ENCODE measurements around the gene CYB5RL. TPM values are rescaled to one million over a fixed set of nuclear protein-coding genes. Genes with fewer than 3 reads are reported as not detected.

Gene CYB5RL
- total and polyA plus RNA-seq, 8 donors = 1.2 to 10.7 (median 2.9) TPM

- DNase-seq = no peak
- TF ChIP-seq CTCF (IDR thresholded peaks at IDR 0.05) (no peak), EP300 (IDR thresholded peaks at IDR 0.05) (no peak), POLR2A (IDR thresholded peaks at IDR 0.05) (no peak), POLR2AphosphoS5 (IDR thresholded peaks at IDR 0.05) (no peak)
- Histone ChIP-seq H3K36me3 (peaks cover 38 to 95% (median 90%) of the 10 kb centered on the region in 4 donors), H3K4me3 (no peak overlapping the region), H3K27me3 (no peaks in the 10 kb centered on the region), H3K9me3 (no peaks in the 10 kb centered on the region), H3K27ac (peak overlapping the region in 1 of 5 donors; percentile 15), H3K4me1 (peaks cover 2 to 32% (median 11%) of the 10 kb centered on the region in 4 donors)
- WGBS, 5 donors = 45 to 73% (median 64%) methylated on average over 4 of the region's 4 CpGs
- intact Hi-C loops (cut with DNase I; ENCODE audit: low total_unique reads) = no loop called here
Measured at GRCh38 chr1:54245501-54245900, 45.7 kb upstream of the CYB5RL start.

- intact Hi-C loops (cut with DNase I; ENCODE audit: low total_unique reads) = no loop called here
- 86 to 90% (median 88%) methylated on average over 7 of the region's 7 CpGs for WGBS, 5 donors
- Histone ChIP-seq H3K9me3 (no peaks in the 10 kb centered on the region), H3K4me1 (peaks cover 0 to 23% (median 6%) of the 10 kb centered on the region in 4 donors), H3K27me3 (no peaks in the 10 kb centered on the region), H3K27ac (no peak overlapping the region), H3K4me3 (no peak overlapping the region), H3K36me3 (peaks cover 38 to 95% (median 88%) of the 10 kb centered on the region in 4 donors)
- TF ChIP-seq POLR2AphosphoS5 (IDR thresholded peaks at IDR 0.05) = no peak
- no peak for TF ChIP-seq EP300 (IDR thresholded peaks at IDR 0.05)
- TF ChIP-seq CTCF (IDR thresholded peaks at IDR 0.05) = no peak
- no peak for TF ChIP-seq POLR2A (IDR thresholded peaks at IDR 0.05)
- DNase-seq = no peak
Measured at GRCh38 chr1:54244655-54245054, 44.8 kb upstream of the CYB5RL start.

GRCh38 chr1:54243022-54243421, 43.2 kb upstream of the CYB5RL start:
- DNase-seq = no peak
- 89 to 97% (median 93%) methylated on average over 13 of the region's 13 CpGs for WGBS, 5 donors
- H3K4me1 ChIP-seq = peaks cover 0 to 24% (median 12%) of the 10 kb centered on the region in 4 donors
- intact Hi-C loops (cut with DNase I; ENCODE audit: low total_unique reads) = no loop called here
- no peaks in the 10 kb centered on the region for H3K27me3 ChIP-seq
- H3K36me3 ChIP-seq = peaks cover 55 to 98% (median 92%) of the 10 kb centered on the region in 4 donors
- no peak overlapping the region for H3K4me3 ChIP-seq
- H3K9me3 ChIP-seq = no peaks in the 10 kb centered on the region
- no peak for TF ChIP-seq POLR2A (IDR thresholded peaks at IDR 0.05)
- no peak for TF ChIP-seq CTCF (IDR thresholded peaks at IDR 0.05)
- no peak for TF ChIP-seq EP300 (IDR thresholded peaks at IDR 0.05)
- H3K27ac ChIP-seq = no peak overlapping the region

- Histone ChIP-seq H3K36me3 (peaks cover 70 to 98% (median 92%) of the 10 kb centered on the region in 4 donors), H3K27ac (no peak overlapping the region), H3K27me3 (no peaks in the 10 kb centered on the region), H3K9me3 (no peaks in the 10 kb centered on the region), H3K4me3 (no peak overlapping the region), H3K4me1 (peaks cover 0 to 24% (median 9%) of the 10 kb centered on the region in 4 donors)
- DNase-seq = no peak
- intact Hi-C loops (cut with DNase I; ENCODE audit: low total_unique reads) = no loop called here
- 79 to 88% (median 81%) methylated on average over 6 of the region's 6 CpGs for WGBS, 5 donors
- TF ChIP-seq POLR2A (IDR thresholded peaks at IDR 0.05) (no peak), CTCF (IDR thresholded peaks at IDR 0.05) (no peak)
Measured at GRCh38 chr1:54241364-54241763, 41.5 kb upstream of the CYB5RL start.

Measured in stomach (tissue), 9 donors.